Ureter (tissue), 1 donor: ENCODE results near the gene TBX4. TPM values are rescaled to one million over a fixed set of nuclear protein-coding genes. Genes with fewer than 3 reads are reported as not detected.
"Not testable (repeated sequence)": the region's sequence is repeated elsewhere in the genome, so short reads cannot be mapped to it uniquely, and the experiment has no call there.

ENCODE experiments used
- DNase-seq: peaks from one replicate; pipeline ENCODE4 v3.0.0-alpha.2; 2020; ENCODE audit warnings: low spot score
- total RNA-seq: library from RNA; stranded (reverse); gene quantifications from one replicate; pipeline ENCODE4 v1.2.4, GENCODE V29; 2023
- donor health status: DM: yes; HTN: yes; CAD: no.

Gene TBX4
- total RNA-seq, 1 donor from 2014 or later = not detected

DNA sequence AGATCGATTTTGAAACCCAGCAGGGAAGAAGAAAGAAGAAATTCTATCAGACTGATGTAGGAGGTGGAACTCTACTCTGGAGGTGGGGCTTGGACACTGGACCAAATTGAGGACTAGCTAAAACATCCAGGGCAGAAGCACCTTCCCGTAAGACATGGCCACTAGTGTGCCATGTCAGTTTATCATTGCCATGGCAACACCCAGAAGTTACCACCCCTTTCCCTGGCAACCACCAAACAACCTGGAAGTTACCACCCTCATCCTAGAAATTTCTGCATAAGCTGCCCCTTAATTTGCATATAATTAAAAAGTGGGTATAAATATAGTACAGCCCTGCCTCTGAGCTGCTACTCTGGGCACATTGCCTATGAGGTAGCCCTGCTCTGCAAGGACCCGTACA, 72.1 kb downstream of the TBX4 start:
- DNase-seq = no peak

DNA sequence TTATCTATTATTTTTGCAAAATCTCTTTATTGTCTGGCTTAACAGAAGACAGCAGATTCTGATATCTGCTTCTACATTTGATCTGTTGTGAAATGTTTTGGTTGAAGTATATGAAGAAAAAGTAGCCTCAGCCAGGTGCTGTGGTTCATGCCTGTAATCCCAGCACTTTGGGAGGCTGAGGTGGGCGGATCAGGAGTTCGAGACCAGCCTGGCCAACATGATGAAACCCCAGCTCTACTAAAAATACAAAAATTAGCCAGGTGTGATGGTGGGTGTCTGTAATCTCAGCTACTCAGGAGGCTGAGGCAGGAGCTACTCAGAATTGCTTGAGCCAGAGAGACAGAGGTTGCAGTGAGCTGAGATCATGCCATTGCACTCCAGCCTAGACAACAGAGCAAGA, 75.2 kb downstream of the TBX4 start:
- DNase-seq = not testable (repeated sequence)

DNA sequence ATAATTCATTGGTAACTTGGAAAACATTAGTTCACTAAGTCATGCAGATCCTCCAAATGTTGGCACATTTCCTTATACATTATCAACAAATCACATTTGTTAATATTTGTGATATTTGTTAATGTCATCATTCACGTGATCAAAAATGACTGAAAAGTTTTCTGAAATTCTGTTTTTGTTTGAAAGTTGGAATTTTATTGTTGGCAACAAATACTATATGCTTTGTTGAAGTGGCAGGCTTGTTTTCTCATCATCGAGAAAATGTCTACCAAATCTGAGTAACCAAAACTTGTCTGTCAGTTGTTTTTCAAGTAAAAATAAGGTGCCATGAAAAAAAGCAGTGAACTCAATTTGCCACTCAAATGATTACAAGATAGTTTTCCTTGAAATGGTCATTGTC, 75.9 kb downstream of the TBX4 start:
- no peak for DNase-seq

- no peak for DNase-seq
Measured at GRCh38 chr17:61531223-61531622, 79.0 kb downstream of the TBX4 start.

DNA sequence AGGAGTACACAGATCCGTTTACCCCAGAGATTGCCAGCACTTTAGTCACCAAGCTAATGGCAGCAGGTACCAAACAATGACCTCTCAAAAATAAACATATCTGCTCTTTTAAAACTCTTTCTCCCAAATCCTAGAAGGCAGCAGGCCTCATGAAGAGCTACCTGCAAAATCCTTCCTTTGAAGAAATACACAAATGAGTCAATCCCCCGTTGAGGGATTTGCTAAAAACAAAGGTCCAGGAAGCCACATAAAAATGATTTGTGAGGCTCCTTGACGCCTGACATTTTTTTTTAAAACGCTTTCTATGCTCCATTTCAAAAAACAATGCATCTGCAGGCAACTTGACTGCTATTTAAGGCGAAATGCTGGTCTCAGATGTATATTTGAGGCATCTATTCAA, 80.6 kb downstream of the TBX4 start:
- no peak for DNase-seq

GRCh38 chr17:61533797-61534196, 81.6 kb downstream of the TBX4 start:
- no peak for DNase-seq

GRCh38 chr17:61534414-61534813, 82.2 kb downstream of the TBX4 start:
- no peak for DNase-seq

Other genes with a start within 250 kb of the TBX4 start
- gene TBX2, start 52.6 kb upstream of the TBX4 start, total RNA-seq = 266 TPM
- gene NACA2, start 138.8 kb downstream of the TBX4 start, total RNA-seq = not detected